Breast epithelium (tissue), 4 donors: ENCODE measurements around the gene TF. TPM values are rescaled to one million over a fixed set of nuclear protein-coding genes. Genes with fewer than 3 reads are reported as not detected.

Experiments
- DNase-seq, 2 donors: peaks; one replicate each; pipeline ENCODE4 v3.0.0-alpha.2; 2019; ENCODE audit warnings: low spot score in 2 of 2
- H3K27ac ChIP-seq, 2 donors: fragments of 200-600 bp; sonication (generic) in 1 of 2; one replicate each; pipeline ENCODE4 v1.5.1; 2016 to 2019; ENCODE audit warnings: mild to moderate bottlenecking in 1 of 2
- H3K27me3 ChIP-seq, 2 donors: fragments of 200-600 bp; sonication (generic) in 1 of 2; one replicate each; pipeline versions ENCODE4 v1.5.1 to v1.6.0; 2017 to 2019; ENCODE audit warnings: control low read depth in 1 of 2, mild to moderate bottlenecking in 1 of 2
- H3K36me3 ChIP-seq: fragments of 200-600 bp; one replicate; pipeline ENCODE4 v1.5.1; 2019
- H3K4me1 ChIP-seq, 2 donors: fragments of 200-600 bp; sonication (generic); one replicate each; pipeline ENCODE4 v1.5.1; 2016 to 2019; ENCODE audit warnings: control low read depth in 1 of 2
- H3K4me3 ChIP-seq, 3 donors: fragments of 200-600 bp; sonication (generic); 1 replicate in 2 of 3; 2 replicates in 1 of 3; pipeline ENCODE4 v1.5.1; 2016 to 2019; ENCODE audit warnings: mild to moderate bottlenecking in 3 of 3, moderate library complexity in 2 of 3
- H3K9me3 ChIP-seq, 2 donors: fragments of 200-600 bp; sonication (generic) in 1 of 2; one replicate each; pipeline ENCODE4 v1.5.1; 2016 to 2019; ENCODE audit warnings: control low read depth in 1 of 2
- CTCF ChIP-seq, 3 donors: fragments of 450-650 bp; IDR thresholded peaks; one replicate each; pipeline ENCODE4 v1.5.1; 2016 to 2017; ENCODE audit warnings: antibody characterized with exemption in 3 of 3, mild to moderate bottlenecking in 3 of 3, moderate library complexity in 3 of 3
- POLR2A ChIP-seq: fragments of 450-650 bp; IDR thresholded peaks from one replicate; pipeline ENCODE4 v1.6.1; 2016; ENCODE audit warnings: antibody characterized with exemption, mild to moderate bottlenecking, moderate library complexity
- POLR2AphosphoS5 ChIP-seq, 3 donors: sonication (generic); formaldehyde crosslinking; IDR thresholded peaks; one replicate each; pipeline ENCODE4 v1.6.1; 2017; ENCODE audit warnings: antibody characterized with exemption in 3 of 3
- intact Hi-C: fragments of 100-400 bp; cut with DNase I; formaldehyde crosslinking; loops from one replicate; pipeline ENCODE4 v1.15.1; 2023; ENCODE audit warnings: low total_unique reads
- total RNA-seq, 3 donors: library from RNA; depleted of rRNA; stranded (reverse); fragments of >200 nt; gene quantifications; one replicate each; pipeline ENCODE4 v1.1.0, GENCODE V29; 2016

The TF gene
- total RNA-seq: 10 to 100 TPM in 1 of 3 donors, 1 to 10 TPM in 2; 6.3 to 22.9 (median 8.5) TPM

GRCh38 chr3:133745981-133746711 is at the start of gene TF:
TF (plus strand) TSS chr3:133746393; CDS start chr3:133746441, 48 bp downstream.
- no peak for DNase-seq
- no peak for TF ChIP-seq POLR2AphosphoS5 (IDR thresholded peaks at IDR 0.05)
- Histone ChIP-seq H3K4me3 (peak within 1 kb of the TSS; percentile 23 to 66 (median 45)), H3K27me3 (peaks cover 0 to 10% of the 10 kb centered on the region in 2 donors), H3K4me1 (no peaks in the 10 kb centered on the region), H3K9me3 (no peaks in the 10 kb centered on the region), H3K36me3 (no peaks in the 10 kb centered on the region), H3K27ac (peak within 1 kb of the TSS in 1 of 2 donors; percentile 7)
- intact Hi-C loops: no loop called here

- no peaks in the 10 kb centered on the region for H3K36me3 ChIP-seq
- no peak overlapping the region for H3K27ac ChIP-seq
- no peaks in the 10 kb centered on the region for H3K4me1 ChIP-seq
- TF ChIP-seq POLR2A: no peak
- no peak for TF ChIP-seq POLR2AphosphoS5 (IDR thresholded peaks at IDR 0.05)
- no peak for TF ChIP-seq CTCF (IDR thresholded peaks at IDR 0.05)
- no peak for DNase-seq
- intact Hi-C loops: no loop called here
- no peak overlapping the region for H3K4me3 ChIP-seq
- H3K9me3 ChIP-seq: no peaks in the 10 kb centered on the region
- no peaks in the 10 kb centered on the region for H3K27me3 ChIP-seq
Observed at GRCh38 chr3:133697960-133698359, 48.2 kb upstream of the TF start.

GRCh38 chr3:133699467-133699866 is 46.7 kb upstream of the TF start:
- Histone ChIP-seq H3K4me3 (no peak overlapping the region), H3K4me1 (no peaks in the 10 kb centered on the region), H3K9me3 (no peaks in the 10 kb centered on the region), H3K27ac (no peak overlapping the region), H3K36me3 (no peaks in the 10 kb centered on the region), H3K27me3 (no peaks in the 10 kb centered on the region)
- intact Hi-C loops: no loop called here
- DNase-seq: no peak
- TF ChIP-seq CTCF (IDR thresholded peaks at IDR 0.05) (no peak), POLR2A (no peak), POLR2AphosphoS5 (IDR thresholded peaks at IDR 0.05) (no peak)

GRCh38 chr3:133699903-133700302 is 46.3 kb upstream of the TF start:
- no peak for DNase-seq
- H3K4me3 ChIP-seq: no peak overlapping the region
- intact Hi-C loops: no loop called here
- H3K27me3 ChIP-seq: no peaks in the 10 kb centered on the region
- no peak overlapping the region for H3K27ac ChIP-seq
- no peaks in the 10 kb centered on the region for H3K9me3 ChIP-seq
- H3K4me1 ChIP-seq: no peaks in the 10 kb centered on the region
- H3K36me3 ChIP-seq: no peaks in the 10 kb centered on the region
- TF ChIP-seq POLR2A (no peak), CTCF (IDR thresholded peaks at IDR 0.05) (no peak), POLR2AphosphoS5 (IDR thresholded peaks at IDR 0.05) (no peak)

GRCh38 chr3:133700351-133700750 is 45.8 kb upstream of the TF start:
- H3K4me3 ChIP-seq: no peak overlapping the region
- H3K27ac ChIP-seq: no peak overlapping the region
- no peaks in the 10 kb centered on the region for H3K36me3 ChIP-seq
- intact Hi-C loops: no loop called here
- H3K9me3 ChIP-seq: no peaks in the 10 kb centered on the region
- TF ChIP-seq POLR2AphosphoS5 (IDR thresholded peaks at IDR 0.05): no peak
- TF ChIP-seq CTCF (IDR thresholded peaks at IDR 0.05): no peak
- TF ChIP-seq POLR2A: no peak
- H3K4me1 ChIP-seq: no peaks in the 10 kb centered on the region
- no peak for DNase-seq
- no peaks in the 10 kb centered on the region for H3K27me3 ChIP-seq
